Medulla oblongata (tissue), 1 donor: Measurements from ENCODE around the gene CASP5.

ENCODE experiments used
- DNase-seq: peaks from one replicate; pipeline ENCODE4 v3.0.0-alpha.2; 2015; ENCODE audit errors: extremely low spot score

The CASP5 gene

GRCh38 chr11:104968355-104968855 lies 54.6 kb downstream of the CASP5 start, which contains the start of gene CASP4:
Gene CASP4 (minus strand): TSS chr11:104968574. CDS start chr11:104968525, 49 bp downstream.
- peak; percentile 60 for DNase-seq

DNA sequence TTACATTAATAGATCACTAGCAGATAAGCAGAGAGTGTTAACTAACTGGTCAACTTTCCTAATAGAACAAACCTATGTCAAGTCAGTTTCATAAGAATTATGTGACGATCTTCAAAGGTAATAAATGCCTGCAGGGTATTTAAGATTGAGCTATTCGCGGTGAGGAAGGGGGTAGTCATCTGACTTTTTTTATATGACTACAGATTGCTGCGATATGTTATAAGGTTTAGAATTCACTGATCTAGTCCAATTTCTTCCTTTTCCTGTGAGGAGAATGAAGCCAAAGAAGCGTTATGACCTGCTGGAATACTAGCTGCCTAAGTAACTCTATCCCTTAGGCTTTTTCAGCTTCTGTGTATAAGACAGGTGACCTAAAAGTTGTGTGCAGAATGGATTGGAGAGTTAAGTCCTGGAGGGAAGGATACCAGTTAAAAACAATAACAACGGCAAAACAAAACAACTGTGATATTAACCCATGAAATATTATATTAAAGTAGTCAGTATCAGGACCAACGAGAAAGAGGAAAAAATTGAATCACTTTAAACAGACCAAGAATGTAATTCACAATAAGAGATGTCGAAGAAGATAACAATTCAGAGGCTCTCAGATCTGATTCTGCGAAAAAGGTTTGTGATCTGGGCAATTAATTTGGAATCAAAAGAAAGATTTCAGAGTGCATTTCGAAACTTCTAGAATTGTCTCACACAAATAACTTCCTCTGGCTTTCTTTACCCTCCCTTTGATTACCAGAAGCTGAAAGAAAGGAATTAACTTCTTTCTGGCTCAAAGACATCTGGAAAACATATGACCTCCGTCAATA lies 55.2 kb downstream of the CASP5 start:
- peak; percentile 5 for DNase-seq

DNA sequence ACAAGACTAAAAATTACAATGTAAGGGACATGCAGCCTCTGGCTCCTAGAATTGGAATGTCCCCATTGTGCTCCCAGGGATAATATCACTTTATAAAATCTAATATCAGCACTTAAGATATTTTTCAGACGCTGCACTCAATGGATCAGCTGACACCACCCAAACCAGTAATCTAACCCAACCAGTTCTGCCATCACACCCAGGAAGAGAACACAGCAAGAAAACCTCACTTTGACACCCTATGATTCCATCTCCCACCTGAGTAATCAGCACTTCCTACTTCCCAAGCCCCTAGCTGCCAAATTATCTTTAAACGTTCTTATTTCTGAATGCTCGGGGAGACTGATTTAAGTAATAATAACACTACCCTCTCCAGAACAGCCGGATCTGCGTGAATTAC lies 57.2 kb downstream of the CASP5 start:
- DNase-seq = no peak

GRCh38 chr11:104964247-104964646 lies 58.7 kb downstream of the CASP5 start:
- no peak for DNase-seq

DNA sequence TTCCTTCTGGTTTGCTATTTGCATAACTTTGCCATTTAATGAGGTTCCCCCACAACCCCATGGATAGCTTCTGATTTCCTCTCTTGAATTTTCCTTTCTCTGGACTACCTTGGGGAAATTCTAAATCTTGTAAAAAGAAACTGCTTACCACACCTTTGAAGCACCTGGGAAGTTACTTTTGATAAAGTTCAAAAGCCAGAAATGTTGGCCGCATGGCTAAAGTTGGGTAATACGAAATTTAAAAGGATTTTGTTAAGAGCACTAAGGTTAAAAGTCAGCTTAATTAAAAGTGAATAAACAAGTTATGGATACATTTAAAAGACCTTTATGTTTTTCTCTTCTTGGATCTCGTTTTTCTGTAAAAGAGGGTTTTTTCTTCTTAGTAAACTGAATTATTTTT lies 60.1 kb downstream of the CASP5 start:
- DNase-seq = no peak

GRCh38 chr11:104957280-104957679 lies 65.7 kb downstream of the CASP5 start:
- DNase-seq = no peak

DNA sequence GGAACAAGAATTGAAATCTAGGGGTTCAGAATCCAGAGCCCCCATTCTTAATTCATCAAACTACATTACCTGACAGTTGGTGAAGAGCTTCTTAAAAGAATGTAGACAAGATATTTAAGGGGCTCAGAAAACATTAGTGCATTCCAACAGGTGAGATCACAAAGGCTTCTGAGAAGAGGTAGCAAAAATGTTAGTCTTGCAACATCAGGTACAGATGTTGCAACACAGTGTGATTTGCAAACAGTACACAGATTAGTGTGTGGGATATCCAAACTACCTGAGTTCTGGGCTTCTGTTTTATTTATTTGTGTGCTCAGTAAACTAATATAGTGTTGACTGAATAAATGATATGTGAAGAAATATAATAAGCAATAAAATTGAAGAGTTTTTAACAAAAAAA lies 66.4 kb downstream of the CASP5 start:
- DNase-seq = no peak

- peak; percentile 48 for DNase-seq
These were observed 76.1 kb downstream of the CASP5 start for GRCh38 chr11:104946907-104947306.
